Ovary (tissue), 3 donors: ENCODE results near the gene SEZ6L2.
A peak's percentile ranks its signal among the peaks of the same experiment; 100 is the strongest.

ENCODE experiments used
- POLR2A ChIP-seq: fragments of 450-650 bp; IDR thresholded peaks from one replicate; pipeline ENCODE4 v1.6.1; 2017; ENCODE audit warnings: antibody characterized with exemption, mild to moderate bottlenecking, moderate library complexity
- TF ChIP-seq, protein P1 (sequence below), 3 donors: fragments of 450-650 bp in 2 of 3; fragments of 200-600 bp in 1 of 3; IDR thresholded peaks; one replicate each; pipeline versions ENCODE4 v1.5.1 to v1.8.0; 2016 to 2022; ENCODE audit warnings: antibody characterized with exemption in 3 of 3, mild to moderate bottlenecking in 1 of 3
- donor health status: DM: no; HTN: no; CAD: no.

DNA sequence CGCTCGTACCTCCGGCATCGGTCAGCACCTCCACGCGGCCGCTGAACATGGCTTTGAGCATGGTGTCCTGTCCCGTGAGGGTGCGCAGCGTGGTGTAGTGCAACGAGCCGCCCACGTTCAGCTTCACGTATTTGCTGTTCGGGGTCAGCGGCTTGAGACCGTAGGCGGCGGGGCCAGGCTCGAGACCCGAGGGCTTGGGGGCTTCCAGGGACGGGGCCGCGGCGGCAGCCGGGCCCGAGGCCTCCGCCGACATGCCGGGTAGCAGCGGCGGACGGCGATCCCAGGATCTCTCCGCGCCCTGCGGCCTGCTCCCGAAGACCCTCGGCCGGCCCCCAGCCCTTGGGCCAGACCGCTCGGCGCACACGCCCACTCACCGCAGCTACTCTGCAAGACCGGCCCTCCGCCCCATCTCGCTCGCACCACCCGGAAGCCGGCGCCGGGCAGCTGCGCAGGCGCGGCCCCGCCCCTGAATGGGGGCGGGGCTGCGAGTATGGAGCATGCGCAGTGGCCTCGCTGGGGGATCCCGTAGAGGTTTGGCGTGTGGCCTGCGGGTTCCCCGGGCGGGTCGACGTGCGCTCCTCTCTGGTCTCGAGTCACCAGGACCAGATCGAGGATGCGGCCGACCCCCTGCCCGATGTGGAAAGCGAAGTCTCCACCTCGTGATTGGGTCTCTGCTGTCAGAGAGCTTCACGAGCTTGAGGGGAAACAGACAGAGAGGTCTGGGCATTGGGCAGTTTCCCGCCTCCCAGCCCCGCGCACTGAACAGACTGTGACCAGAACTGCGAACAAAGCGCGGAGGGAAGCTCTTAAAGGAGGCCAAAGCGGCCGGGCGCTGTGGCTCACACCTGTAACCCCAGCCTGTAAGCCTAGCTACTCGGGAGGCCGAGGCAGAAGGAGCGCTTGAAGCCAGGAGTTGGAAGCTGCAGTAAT, 26.7 kb upstream of the SEZ6L2 start, which contains the start of gene KCTD13:
- TF ChIP-seq, protein P1, sequence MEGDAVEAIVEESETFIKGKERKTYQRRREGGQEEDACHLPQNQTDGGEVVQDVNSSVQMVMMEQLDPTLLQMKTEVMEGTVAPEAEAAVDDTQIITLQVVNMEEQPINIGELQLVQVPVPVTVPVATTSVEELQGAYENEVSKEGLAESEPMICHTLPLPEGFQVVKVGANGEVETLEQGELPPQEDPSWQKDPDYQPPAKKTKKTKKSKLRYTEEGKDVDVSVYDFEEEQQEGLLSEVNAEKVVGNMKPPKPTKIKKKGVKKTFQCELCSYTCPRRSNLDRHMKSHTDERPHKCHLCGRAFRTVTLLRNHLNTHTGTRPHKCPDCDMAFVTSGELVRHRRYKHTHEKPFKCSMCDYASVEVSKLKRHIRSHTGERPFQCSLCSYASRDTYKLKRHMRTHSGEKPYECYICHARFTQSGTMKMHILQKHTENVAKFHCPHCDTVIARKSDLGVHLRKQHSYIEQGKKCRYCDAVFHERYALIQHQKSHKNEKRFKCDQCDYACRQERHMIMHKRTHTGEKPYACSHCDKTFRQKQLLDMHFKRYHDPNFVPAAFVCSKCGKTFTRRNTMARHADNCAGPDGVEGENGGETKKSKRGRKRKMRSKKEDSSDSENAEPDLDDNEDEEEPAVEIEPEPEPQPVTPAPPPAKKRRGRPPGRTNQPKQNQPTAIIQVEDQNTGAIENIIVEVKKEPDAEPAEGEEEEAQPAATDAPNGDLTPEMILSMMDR (IDR thresholded peaks at IDR 0.05): no peak
- TF ChIP-seq POLR2A: peak; percentile 89
